Lower lobe of right lung (tissue), 2 donors: ENCODE results near the gene NLGN2. TPM values are rescaled to one million over a fixed set of nuclear protein-coding genes. Genes with fewer than 3 reads are reported as not detected.

Experiments
- ATAC-seq, 2 donors: fragments of 200-7000 bp; cut with Tn5 transposase; one replicate each; pipeline ENCODE4 v1.9.1; 2020 to 2022; ENCODE audit warnings: mild to moderate bottlenecking in 2 of 2, moderate library complexity in 2 of 2
- DNase-seq: peaks from one replicate; pipeline ENCODE4 v3.0.0-alpha.2; 2020
- H3K27ac ChIP-seq: fragments of 200-600 bp; one replicate; pipeline ENCODE4 v1.8.0; 2022
- H3K27me3 ChIP-seq: fragments of 200-600 bp; one replicate; pipeline ENCODE4 v1.8.0; 2022; ENCODE audit warnings: low read depth
- H3K36me3 ChIP-seq: fragments of 200-600 bp; one replicate; pipeline ENCODE4 v1.8.0; 2022; ENCODE audit warnings: mild to moderate bottlenecking
- H3K4me1 ChIP-seq: fragments of 200-600 bp; one replicate; pipeline ENCODE4 v1.8.0; 2022
- H3K4me3 ChIP-seq: fragments of 200-600 bp; one replicate; pipeline ENCODE4 v1.8.0; 2022; ENCODE audit warnings: mild to moderate bottlenecking
- H3K9me3 ChIP-seq: fragments of 200-600 bp; one replicate; pipeline ENCODE4 v1.8.0; 2022
- intact Hi-C: fragments of 100-400 bp; cut with DNase I; formaldehyde crosslinking; loops from one replicate; pipeline ENCODE4 v1.11.0; 2022
- total RNA-seq: library from RNA; stranded (reverse); fragmentation: NEBNext Ultra II Directional; extraction: Animal tissue kit (Norgen Biotek cat#: 25700); gene quantifications from one replicate; pipeline ENCODE4 v1.2.1, GENCODE V29; 2021
- TF ChIP-seq, protein P1 (sequence below): fragments of 200-600 bp; IDR thresholded peaks from one replicate; pipeline ENCODE4 v1.8.0; 2022; ENCODE audit warnings: antibody characterized with exemption, mild to moderate bottlenecking
- donor health status: DM: no; HTN: yes; CAD: no; lungs with severe emphysema.

Gene NLGN2
- total RNA-seq, 1 donor from 2014 or later: 9.5 TPM

GRCh38 chr17:7429722-7430121 lies 22.1 kb downstream of the NLGN2 start:
- Histone ChIP-seq H3K27ac (no peak overlapping the region), H3K36me3 (no peaks in the 10 kb centered on the region), H3K4me3 (no peak overlapping the region), H3K27me3 (no peaks in the 10 kb centered on the region), H3K9me3 (no peaks in the 10 kb centered on the region), H3K4me1 (no peaks in the 10 kb centered on the region)
- ATAC-seq (no peak), DNase-seq (no peak)
- TF ChIP-seq, protein P1, sequence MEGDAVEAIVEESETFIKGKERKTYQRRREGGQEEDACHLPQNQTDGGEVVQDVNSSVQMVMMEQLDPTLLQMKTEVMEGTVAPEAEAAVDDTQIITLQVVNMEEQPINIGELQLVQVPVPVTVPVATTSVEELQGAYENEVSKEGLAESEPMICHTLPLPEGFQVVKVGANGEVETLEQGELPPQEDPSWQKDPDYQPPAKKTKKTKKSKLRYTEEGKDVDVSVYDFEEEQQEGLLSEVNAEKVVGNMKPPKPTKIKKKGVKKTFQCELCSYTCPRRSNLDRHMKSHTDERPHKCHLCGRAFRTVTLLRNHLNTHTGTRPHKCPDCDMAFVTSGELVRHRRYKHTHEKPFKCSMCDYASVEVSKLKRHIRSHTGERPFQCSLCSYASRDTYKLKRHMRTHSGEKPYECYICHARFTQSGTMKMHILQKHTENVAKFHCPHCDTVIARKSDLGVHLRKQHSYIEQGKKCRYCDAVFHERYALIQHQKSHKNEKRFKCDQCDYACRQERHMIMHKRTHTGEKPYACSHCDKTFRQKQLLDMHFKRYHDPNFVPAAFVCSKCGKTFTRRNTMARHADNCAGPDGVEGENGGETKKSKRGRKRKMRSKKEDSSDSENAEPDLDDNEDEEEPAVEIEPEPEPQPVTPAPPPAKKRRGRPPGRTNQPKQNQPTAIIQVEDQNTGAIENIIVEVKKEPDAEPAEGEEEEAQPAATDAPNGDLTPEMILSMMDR: no peak
- intact Hi-C loops: no loop called here

DNA sequence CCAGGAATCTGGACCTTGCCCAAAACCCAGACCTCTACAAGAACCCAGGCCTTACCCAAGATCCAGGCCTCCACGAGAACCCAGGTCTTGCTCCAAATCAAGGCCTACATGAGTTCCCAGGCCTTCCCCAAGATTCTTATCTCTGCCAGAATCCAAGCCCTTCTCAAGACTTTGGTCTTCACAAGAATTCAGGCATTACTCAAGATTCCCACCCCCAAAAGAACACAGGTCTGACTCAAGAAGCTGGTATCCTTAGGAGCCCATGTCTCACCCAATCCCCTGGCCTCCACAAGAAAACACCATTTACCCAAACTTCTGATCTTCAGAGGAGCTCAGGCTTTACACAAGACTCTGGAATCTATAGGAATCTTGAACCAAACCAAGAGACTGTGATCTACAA lies 23.6 kb downstream of the NLGN2 start:
- TF ChIP-seq, protein P1: no peak
- no peaks in the 10 kb centered on the region for H3K9me3 ChIP-seq
- H3K36me3 ChIP-seq: no peaks in the 10 kb centered on the region
- H3K27me3 ChIP-seq: no peaks in the 10 kb centered on the region
- no peak overlapping the region for H3K27ac ChIP-seq
- peaks cover 9% of the 10 kb centered on the region for H3K4me1 ChIP-seq
- intact Hi-C loops: no loop called here
- DNase-seq (no peak), ATAC-seq (no peak)
- no peak overlapping the region for H3K4me3 ChIP-seq

DNA sequence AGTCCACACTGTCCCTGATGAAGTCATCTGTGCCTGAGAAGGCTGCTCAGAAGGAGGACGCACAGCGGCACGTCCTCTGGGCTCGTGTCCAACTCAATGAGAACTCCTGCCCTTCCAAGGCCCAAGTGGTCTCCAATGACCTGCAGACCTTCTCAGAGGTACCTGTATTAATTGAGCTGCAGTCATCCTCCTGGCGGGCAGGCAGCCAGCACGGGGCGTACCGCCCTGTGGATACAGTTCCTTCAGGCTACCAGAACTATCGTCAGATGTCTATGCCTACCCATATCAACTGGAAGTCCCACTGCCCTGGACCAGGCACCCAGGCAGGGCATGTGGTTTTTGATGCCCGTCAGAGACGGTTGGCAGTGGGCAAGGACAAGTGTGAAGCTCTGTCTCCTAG lies 24.7 kb downstream of the NLGN2 start:
- no peaks in the 10 kb centered on the region for H3K9me3 ChIP-seq
- H3K36me3 ChIP-seq: no peaks in the 10 kb centered on the region
- intact Hi-C loops: no loop called here
- no peak for DNase-seq
- H3K27ac ChIP-seq: no peak overlapping the region
- TF ChIP-seq, protein P1: no peak
- H3K4me3 ChIP-seq: no peak overlapping the region
- H3K4me1 ChIP-seq: peaks cover 19% of the 10 kb centered on the region
- ATAC-seq: no peak
- no peaks in the 10 kb centered on the region for H3K27me3 ChIP-seq

DNA sequence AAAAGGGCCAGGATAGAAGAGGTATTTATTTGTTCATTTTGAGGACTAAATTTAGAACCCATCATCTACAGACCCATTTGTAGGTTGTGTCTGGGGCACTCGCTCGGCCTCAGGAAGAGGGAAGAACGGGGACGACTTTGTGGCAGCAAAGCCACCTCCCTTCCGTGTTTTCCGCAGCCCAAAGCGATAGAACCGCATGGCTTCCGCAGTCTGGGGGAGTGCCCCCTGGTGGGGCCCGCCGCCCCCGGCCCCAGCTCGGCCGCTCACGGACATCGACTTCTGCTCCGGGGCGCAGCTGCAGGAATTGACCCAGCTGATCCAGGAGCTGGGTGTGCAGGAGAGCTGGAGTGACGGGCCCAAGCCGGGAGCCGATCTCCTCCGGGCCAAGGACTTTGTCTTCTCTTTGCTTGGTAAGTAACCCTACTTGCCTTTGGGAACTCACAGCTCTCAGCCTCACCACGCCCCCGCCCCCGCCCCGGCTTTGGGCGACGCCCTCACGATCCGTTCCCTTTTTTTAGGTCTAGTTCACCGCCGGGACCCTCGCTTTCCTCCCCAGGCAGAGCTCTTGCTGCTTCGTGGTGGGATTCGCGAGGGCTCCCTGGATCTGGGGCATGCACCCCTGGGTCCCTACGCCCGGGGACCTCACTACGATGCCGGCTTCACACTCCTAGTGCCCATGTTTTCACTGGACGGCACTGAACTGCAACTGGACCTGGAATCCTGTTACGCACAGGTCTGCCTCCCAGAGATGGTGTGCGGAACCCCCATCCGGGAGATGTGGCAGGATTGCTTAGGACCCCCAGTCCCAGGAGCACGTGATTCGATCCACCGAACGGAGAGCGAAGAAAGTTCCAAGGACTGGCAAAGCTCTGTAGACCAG lies 28.3 kb downstream of the NLGN2 start:
- Histone ChIP-seq H3K36me3 (no peaks in the 10 kb centered on the region), H3K9me3 (no peaks in the 10 kb centered on the region), H3K27ac (peak overlapping the region; percentile 81), H3K4me3 (peak overlapping the region; percentile 76), H3K4me1 (peaks cover 56% of the 10 kb centered on the region), H3K27me3 (peaks cover 28% of the 10 kb centered on the region)
- TF ChIP-seq, protein P1: no peak
- peak; percentile 31 to 46 for ATAC-seq
- peak; percentile 81 for DNase-seq
- intact Hi-C loops: no loop called here

GRCh38 chr17:7436556-7437368 lies 29.1 kb downstream of the NLGN2 start:
- DNase-seq: peak; percentile 90
- Histone ChIP-seq H3K27ac (peak overlapping the region; percentile 81), H3K4me1 (peaks cover 56% of the 10 kb centered on the region), H3K27me3 (peaks cover 34% of the 10 kb centered on the region), H3K9me3 (no peaks in the 10 kb centered on the region), H3K36me3 (no peaks in the 10 kb centered on the region), H3K4me3 (peak overlapping the region; percentile 76)
- intact Hi-C loops: no loop called here
- TF ChIP-seq, protein P1: peak; percentile 87
- ATAC-seq: peak; percentile 87 to 90
